ENCODE results near the gene IGSF21. TPM values are rescaled to one million over a fixed set of nuclear protein-coding genes. Genes with fewer than 3 reads are reported as not detected.

IGSF21 gene
- total and polyA plus RNA-seq, 11 donors, result 0.54 to 2.2 (median 0.94) TPM; not detected in 1

- intact Hi-C loops (cut with DNase I), result no loop called here
Observed at GRCh38 chr1:18314399-18314798, 206.8 kb downstream of the IGSF21 start.

GRCh38 chr1:18315449-18315848 lies 207.9 kb downstream of the IGSF21 start:
- ATAC-seq (no peak), DNase-seq (no peak)
- Histone ChIP-seq H3K9me3 (peaks cover 0 to 8% (median 0%) of the 10 kb centered on the region in 12 donors), H3K27me3 (peaks cover 0 to 31% (median 0%) of the 10 kb centered on the region in 9 donors), H3K4me3 (no peak overlapping the region), H3K27ac (no peak overlapping the region), H3K36me3 (no peaks in the 10 kb centered on the region), H3K4me1 (no peaks in the 10 kb centered on the region)
- TF ChIP-seq POLR2A (IDR thresholded peaks at IDR 0.05) (no peak), CTCF (IDR thresholded peaks at IDR 0.05) (no peak)
- intact Hi-C loops (cut with DNase I), result no loop called here
- WGBS, 4 donors, result 70 to 86% (median 83%) methylated on average over 1 of the region's 1 CpG

More at GRCh38 chr1:18314399-18314798, 206.8 kb downstream of the IGSF21 start:
- TF ChIP-seq CTCF (IDR thresholded peaks at IDR 0.05), result no peak
- TF ChIP-seq POLR2A (IDR thresholded peaks at IDR 0.05), result no peak
- DNase-seq (no peak), ATAC-seq (no peak)
- Histone ChIP-seq H3K36me3 (no peaks in the 10 kb centered on the region), H3K27ac (no peak overlapping the region), H3K4me3 (no peak overlapping the region), H3K4me1 (no peaks in the 10 kb centered on the region), H3K9me3 (peaks cover 0 to 9% (median 0%) of the 10 kb centered on the region in 12 donors), H3K27me3 (peaks cover 0 to 33% (median 0%) of the 10 kb centered on the region in 9 donors)
- WGBS, 4 donors, result 66 to 75% (median 70%) methylated on average over 8 to 9 of the region's 9 CpGs

GRCh38 chr1:18316764-18317163 lies 209.2 kb downstream of the IGSF21 start:
- Histone ChIP-seq H3K4me3 (no peak overlapping the region), H3K27me3 (peaks cover 0 to 31% (median 0%) of the 10 kb centered on the region in 9 donors), H3K27ac (no peak overlapping the region), H3K36me3 (no peaks in the 10 kb centered on the region), H3K9me3 (peaks cover 0 to 7% (median 0%) of the 10 kb centered on the region in 12 donors), H3K4me1 (no peaks in the 10 kb centered on the region)
- ATAC-seq (no peak), DNase-seq (no peak)
- intact Hi-C loops (cut with DNase I), result no loop called here
- no peak for TF ChIP-seq CTCF (IDR thresholded peaks at IDR 0.05)
- no peak for TF ChIP-seq POLR2A (IDR thresholded peaks at IDR 0.05)
- WGBS, 4 donors, result 50 to 68% (median 57%) methylated on average over 3 of the region's 3 CpGs

GRCh38 chr1:18319099-18319498 lies 211.5 kb downstream of the IGSF21 start:
- no peak for TF ChIP-seq CTCF (IDR thresholded peaks at IDR 0.05)
- no peak for TF ChIP-seq POLR2A (IDR thresholded peaks at IDR 0.05)
- DNase-seq (no peak), ATAC-seq (no peak)
- Histone ChIP-seq H3K4me1 (no peaks in the 10 kb centered on the region), H3K4me3 (no peak overlapping the region), H3K27me3 (peaks cover 0 to 28% (median 4%) of the 10 kb centered on the region in 9 donors), H3K36me3 (no peaks in the 10 kb centered on the region), H3K9me3 (peaks cover 0 to 7% (median 0%) of the 10 kb centered on the region in 12 donors), H3K27ac (no peak overlapping the region)
- intact Hi-C loops (cut with DNase I), result no loop called here
